AG04450 (cell line): ENCODE measurements around the gene CFAP58. TPM values are rescaled to one million over a fixed set of nuclear protein-coding genes. Genes with fewer than 3 reads are reported as not detected.
A peak's percentile ranks its signal among the peaks of the same experiment; 100 is the strongest.

Experiments used
- CTCF ChIA-PET: fragments of 300-600, 350-600 bp; formaldehyde crosslinking; extraction: SDS; loops from one replicate; lab custom pipeline; 2022; ENCODE audit warnings: antibody characterized with exemption, inconsistent platforms; lab: Charles Lee
- POLR2A ChIA-PET: fragments of 350-600 bp; formaldehyde crosslinking; extraction: SDS; loops from one replicate; lab custom pipeline; 2021; ENCODE audit warnings: antibody characterized with exemption, inconsistent platforms; lab: Yijun Ruan, JAX
- DNase-seq: peaks from one replicate; pipeline ENCODE4 v3.0.0-alpha.2; 2011; ENCODE audit warnings: low read depth, low spot score
- H3K27ac ChIP-seq: one replicate; pipeline ENCODE4 v1.5.1; 2012; ENCODE audit warnings: low read depth, low read length, control low read depth
- H3K27me3 ChIP-seq: one replicate; pipeline ENCODE4 v1.6.0; 2012; ENCODE audit warnings: low read length; ENCODE audit not compliant: control insufficient read depth, insufficient read depth
- H3K4me3 ChIP-seq: 2 replicates; pipeline ENCODE4 v1.5.1; 2011; ENCODE audit warnings: mild to moderate bottlenecking, low read depth, low read length, control low read depth
- H3K9me3 ChIP-seq: 2 replicates; pipeline ENCODE4 v1.5.1; 2012; ENCODE audit warnings: low read length; ENCODE audit not compliant: control insufficient read depth, insufficient read depth
- polyA plus RNA-seq: library from polyadenylated mRNA; depleted of rRNA; stranded (reverse); fragments of >200 nt; gene quantifications from 2 replicates; pipeline ENCODE4 v1.2.3, GENCODE V29; 2011
- TF ChIP-seq, protein P1 (sequence below): IDR thresholded peaks from 2 replicates; pipeline ENCODE4 v1.5.1; 2011; ENCODE audit warnings: low read depth, low read length, control low read depth, inconsistent platforms

The CFAP58 gene
- polyA plus RNA-seq, 1 experiment, result 0.51 TPM

- CTCF ChIA-PET, result interaction anchor here (0.9 to 6.0 kb wide), 4 partner anchors 12 to 43 kb away, joined by 3 to 49 read pairs (median 14); no protein-coding TSS in a partner anchor
- Histone ChIP-seq H3K27me3 (no peaks in the 10 kb centered on the region), H3K27ac (peak overlapping the region; percentile 65), H3K4me3 (no peak overlapping the region), H3K9me3 (no peaks in the 10 kb centered on the region; the same call in 1 of the 2 replicates)
- POLR2A ChIA-PET, result interaction anchor here (0.9 to 1.2 kb wide), 2 partner anchors 19 to 21 kb away, joined by 3 to 5 read pairs; partner anchors contain the start of gene ITPRIP
- TF ChIP-seq, protein P1, sequence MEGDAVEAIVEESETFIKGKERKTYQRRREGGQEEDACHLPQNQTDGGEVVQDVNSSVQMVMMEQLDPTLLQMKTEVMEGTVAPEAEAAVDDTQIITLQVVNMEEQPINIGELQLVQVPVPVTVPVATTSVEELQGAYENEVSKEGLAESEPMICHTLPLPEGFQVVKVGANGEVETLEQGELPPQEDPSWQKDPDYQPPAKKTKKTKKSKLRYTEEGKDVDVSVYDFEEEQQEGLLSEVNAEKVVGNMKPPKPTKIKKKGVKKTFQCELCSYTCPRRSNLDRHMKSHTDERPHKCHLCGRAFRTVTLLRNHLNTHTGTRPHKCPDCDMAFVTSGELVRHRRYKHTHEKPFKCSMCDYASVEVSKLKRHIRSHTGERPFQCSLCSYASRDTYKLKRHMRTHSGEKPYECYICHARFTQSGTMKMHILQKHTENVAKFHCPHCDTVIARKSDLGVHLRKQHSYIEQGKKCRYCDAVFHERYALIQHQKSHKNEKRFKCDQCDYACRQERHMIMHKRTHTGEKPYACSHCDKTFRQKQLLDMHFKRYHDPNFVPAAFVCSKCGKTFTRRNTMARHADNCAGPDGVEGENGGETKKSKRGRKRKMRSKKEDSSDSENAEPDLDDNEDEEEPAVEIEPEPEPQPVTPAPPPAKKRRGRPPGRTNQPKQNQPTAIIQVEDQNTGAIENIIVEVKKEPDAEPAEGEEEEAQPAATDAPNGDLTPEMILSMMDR, result no peak
- no peak for DNase-seq
Observed at GRCh38 chr10:104317726-104318299, 35.8 kb upstream of the CFAP58 start.

GRCh38 chr10:104318326-104318725 lies 35.3 kb upstream of the CFAP58 start:
- TF ChIP-seq, protein P1, result no peak
- POLR2A ChIA-PET, result interaction anchor here (0.5 kb wide), 1 partner anchor 20 kb away, joined by 3 read pairs; the partner anchor contains the start of gene ITPRIP

DNA sequence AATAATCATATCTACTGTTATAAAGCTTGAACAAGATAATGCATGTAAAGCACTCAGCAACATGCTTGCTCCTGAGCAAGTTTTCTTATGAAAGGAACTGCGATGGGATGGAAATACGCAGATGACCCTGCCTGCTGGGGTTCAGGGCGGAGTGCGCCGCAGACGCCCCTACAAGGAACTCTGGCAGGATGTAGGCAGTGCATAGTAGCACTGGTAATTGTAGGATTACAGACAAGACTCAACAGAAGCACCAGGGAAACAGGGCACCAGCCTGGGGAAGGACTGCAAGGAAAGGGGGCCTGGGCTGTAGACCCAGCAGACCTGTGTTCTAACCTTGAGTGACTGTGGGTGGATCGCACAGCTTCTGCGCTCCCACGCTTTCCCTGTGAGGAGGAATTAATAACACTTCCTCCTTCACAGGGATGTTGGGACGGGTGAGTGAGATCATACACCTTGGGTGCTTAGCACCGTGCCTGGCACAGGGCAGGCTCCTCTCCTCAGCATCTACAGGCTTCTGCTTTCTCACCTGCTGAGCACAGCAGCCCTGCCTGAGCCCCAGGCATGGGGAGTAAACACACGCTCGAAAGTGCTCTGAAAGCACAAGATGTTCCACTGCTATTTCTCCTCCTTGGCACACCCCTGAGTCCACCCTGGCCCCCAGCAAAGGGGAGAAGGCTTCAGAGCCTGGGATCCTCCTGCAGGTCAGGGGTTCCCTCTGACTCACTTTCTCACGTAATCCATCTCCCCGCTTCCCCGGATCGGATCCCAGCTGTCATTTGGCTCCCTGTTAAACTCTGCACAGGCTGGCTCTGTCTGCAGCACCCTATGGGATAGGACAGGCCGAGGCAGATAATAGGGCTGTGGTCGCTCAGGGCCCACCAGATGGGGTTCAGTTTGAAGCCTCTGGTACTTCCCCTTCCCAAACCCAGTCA lies 34.6 kb upstream of the CFAP58 start:
- H3K27me3 ChIP-seq, result no peaks in the 10 kb centered on the region
- peak overlapping the region; percentile 77 for H3K27ac ChIP-seq
- CTCF ChIA-PET, result interaction anchor here (3.9 to 6.0 kb wide), 2 partner anchors 13 to 27 kb away, joined by 22 to 49 read pairs; no protein-coding TSS in a partner anchor
- DNase-seq, result no peak
- no peaks in the 10 kb centered on the region; the same call in 1 of the 2 replicates for H3K9me3 ChIP-seq
- POLR2A ChIA-PET, result interaction anchor here (0.5 kb wide), 1 partner anchor 19 kb away, joined by 3 read pairs; the partner anchor contains the start of gene ITPRIP
- TF ChIP-seq, protein P1, result no peak
- H3K4me3 ChIP-seq, result no peak overlapping the region

More at GRCh38 chr10:104318326-104318725, 35.3 kb upstream of the CFAP58 start:
- H3K9me3 ChIP-seq, result no peaks in the 10 kb centered on the region; the same call in 1 of the 2 replicates
- no peak for DNase-seq
- no peak overlapping the region for H3K4me3 ChIP-seq
- CTCF ChIA-PET, result interaction anchor here (3.9 to 6.0 kb wide), 2 partner anchors 12 to 26 kb away, joined by 22 to 49 read pairs; no protein-coding TSS in a partner anchor
- H3K27ac ChIP-seq, result no peak overlapping the region
- no peaks in the 10 kb centered on the region for H3K27me3 ChIP-seq

GRCh38 chr10:104321226-104321625 lies 32.4 kb upstream of the CFAP58 start:
- no peaks in the 10 kb centered on the region for H3K9me3 ChIP-seq
- ChIA-PET POLR2A (interaction anchor here (1.5 kb wide), 1 partner anchor 17 kb away, joined by 5 read pairs; the partner anchor contains the start of gene ITPRIP), CTCF (interaction anchor here (0.5 to 2.5 kb wide), 9 partner anchors 9 to 201 kb away, joined by 3 to 24 read pairs (median 5); partner anchors contain the start of gene SFR1)
- no peak for DNase-seq
- H3K27me3 ChIP-seq, result no peaks in the 10 kb centered on the region
- no peak overlapping the region for H3K4me3 ChIP-seq
- no peak overlapping the region for H3K27ac ChIP-seq
- TF ChIP-seq, protein P1, result no peak
